Measurements from ENCODE around the gene PDCD11. TPM values are rescaled to one million over a fixed set of nuclear protein-coding genes. Genes with fewer than 3 reads are reported as not detected.

PDCD11 gene
- total RNA-seq, 1 donor from 2014 or later, result 32.6 TPM

DNA sequence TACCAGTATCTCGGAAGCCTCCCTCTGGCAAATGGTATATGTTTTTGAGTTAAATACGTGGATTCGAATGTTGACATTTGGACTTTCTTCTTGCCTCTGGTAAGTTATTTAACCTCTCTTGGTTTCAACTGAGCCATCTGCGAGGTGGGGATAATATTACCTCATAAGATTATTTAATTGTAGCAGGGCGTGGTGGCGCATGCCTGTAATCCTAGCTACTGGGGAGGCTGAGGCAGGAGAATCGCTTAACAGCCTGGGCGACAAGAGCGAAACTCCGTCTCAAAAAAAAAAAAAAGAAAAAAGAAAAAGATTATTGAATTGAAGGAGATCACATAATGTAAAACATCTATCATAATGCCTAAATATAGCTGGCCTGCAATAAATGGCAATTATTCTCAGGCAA is 29.0 kb upstream of the PDCD11 start:
- no peak for DNase-seq (ENCODE audit: low read depth)
- TF ChIP-seq, protein P1, sequence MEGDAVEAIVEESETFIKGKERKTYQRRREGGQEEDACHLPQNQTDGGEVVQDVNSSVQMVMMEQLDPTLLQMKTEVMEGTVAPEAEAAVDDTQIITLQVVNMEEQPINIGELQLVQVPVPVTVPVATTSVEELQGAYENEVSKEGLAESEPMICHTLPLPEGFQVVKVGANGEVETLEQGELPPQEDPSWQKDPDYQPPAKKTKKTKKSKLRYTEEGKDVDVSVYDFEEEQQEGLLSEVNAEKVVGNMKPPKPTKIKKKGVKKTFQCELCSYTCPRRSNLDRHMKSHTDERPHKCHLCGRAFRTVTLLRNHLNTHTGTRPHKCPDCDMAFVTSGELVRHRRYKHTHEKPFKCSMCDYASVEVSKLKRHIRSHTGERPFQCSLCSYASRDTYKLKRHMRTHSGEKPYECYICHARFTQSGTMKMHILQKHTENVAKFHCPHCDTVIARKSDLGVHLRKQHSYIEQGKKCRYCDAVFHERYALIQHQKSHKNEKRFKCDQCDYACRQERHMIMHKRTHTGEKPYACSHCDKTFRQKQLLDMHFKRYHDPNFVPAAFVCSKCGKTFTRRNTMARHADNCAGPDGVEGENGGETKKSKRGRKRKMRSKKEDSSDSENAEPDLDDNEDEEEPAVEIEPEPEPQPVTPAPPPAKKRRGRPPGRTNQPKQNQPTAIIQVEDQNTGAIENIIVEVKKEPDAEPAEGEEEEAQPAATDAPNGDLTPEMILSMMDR (conservative IDR thresholded peaks at IDR 0.05; ENCODE audit: low read depth, low read length), result no peak
- peak overlapping the region; percentile 85 for H3K4me3 ChIP-seq (ENCODE audit: low read depth, low read length)

DNA sequence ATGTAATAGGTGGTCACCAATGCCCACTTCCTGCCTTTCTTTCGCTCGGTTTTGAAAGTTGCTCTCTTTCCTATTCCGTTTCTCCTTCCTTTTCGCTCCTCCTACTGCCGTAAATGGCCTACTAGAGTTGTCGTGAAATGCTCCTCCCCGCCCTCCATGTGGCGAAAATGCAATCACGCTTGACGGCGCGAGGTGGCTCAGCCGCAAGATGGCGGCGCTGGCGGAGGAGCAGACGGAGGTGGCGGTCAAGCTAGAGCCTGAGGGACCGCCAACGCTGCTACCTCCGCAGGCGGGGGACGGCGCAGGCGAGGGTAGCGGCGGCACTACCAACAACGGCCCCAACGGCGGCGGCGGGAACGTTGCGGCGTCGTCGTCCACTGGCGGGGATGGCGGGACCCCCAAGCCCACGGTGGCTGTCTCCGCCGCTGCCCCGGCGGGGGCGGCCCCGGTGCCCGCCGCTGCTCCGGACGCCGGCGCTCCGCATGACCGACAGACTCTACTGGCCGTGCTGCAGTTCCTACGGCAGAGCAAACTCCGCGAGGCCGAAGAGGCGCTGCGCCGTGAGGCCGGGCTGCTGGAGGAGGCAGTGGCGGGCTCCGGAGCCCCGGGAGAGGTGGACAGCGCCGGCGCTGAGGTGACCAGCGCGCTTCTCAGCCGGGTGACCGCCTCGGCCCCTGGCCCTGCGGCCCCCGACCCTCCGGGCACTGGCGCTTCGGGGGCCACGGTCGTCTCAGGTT is 28.5 kb upstream of the PDCD11 start, which contains the start of gene TAF5:
Gene TAF5 (plus strand): TSS at position 195 of the 737 bp plus-strand sequence. CDS start 14 bp downstream, at position 209.
- peak; percentile 76 for DNase-seq (ENCODE audit: low read depth)
- H3K4me3 ChIP-seq (ENCODE audit: low read depth, low read length), result peak within 1 kb of the TSS; percentile 85
- TF ChIP-seq, protein P1 (conservative IDR thresholded peaks at IDR 0.05; ENCODE audit: low read depth, low read length), result no peak

DNA sequence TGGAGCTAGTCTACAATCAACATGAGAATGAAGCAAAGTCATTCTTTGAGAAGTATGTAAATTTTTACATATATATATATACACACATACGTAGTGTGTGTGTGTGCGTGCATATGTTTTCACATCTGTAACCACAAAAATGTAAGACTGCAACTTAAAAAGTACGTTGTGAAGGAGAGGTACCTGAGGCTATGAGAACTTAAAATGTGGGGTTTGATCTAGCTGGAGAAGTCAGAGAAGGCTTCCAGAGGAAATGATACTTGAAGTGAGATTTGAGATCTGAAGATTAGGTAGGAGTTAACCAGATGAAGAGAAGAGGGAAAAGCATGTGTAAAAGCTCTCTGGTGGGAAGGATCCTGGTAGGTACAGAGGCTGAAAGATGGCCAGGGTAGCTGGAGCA is 22.9 kb upstream of the PDCD11 start:
- no peak for DNase-seq (ENCODE audit: low read depth)
- TF ChIP-seq, protein P1 (conservative IDR thresholded peaks at IDR 0.05; ENCODE audit: low read depth, low read length), result no peak
- H3K4me3 ChIP-seq (ENCODE audit: low read depth, low read length), result no peak overlapping the region

DNA sequence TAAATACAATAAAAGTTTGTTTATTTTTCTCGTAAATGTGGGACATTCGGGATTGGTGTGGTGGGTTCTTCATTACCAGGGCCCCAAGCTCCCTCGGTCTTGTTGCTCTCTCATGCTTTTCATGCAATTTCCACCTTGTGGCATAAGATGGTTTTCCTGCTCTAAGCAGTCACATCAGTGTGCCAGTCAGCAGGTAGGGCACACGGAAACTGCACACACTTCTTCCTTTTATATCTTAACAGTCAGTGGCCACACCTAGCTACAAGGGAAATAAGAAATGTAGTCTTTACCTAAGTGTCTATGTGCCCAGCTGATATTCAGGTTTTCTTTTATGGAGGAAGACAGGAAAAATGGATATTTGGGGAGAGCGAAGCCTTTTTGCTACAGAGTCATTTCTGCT is 22.2 kb upstream of the PDCD11 start:
- no peak overlapping the region for H3K4me3 ChIP-seq (ENCODE audit: low read depth, low read length)
- DNase-seq (ENCODE audit: low read depth), result no peak
- TF ChIP-seq, protein P1 (conservative IDR thresholded peaks at IDR 0.05; ENCODE audit: low read depth, low read length), result no peak

DNA sequence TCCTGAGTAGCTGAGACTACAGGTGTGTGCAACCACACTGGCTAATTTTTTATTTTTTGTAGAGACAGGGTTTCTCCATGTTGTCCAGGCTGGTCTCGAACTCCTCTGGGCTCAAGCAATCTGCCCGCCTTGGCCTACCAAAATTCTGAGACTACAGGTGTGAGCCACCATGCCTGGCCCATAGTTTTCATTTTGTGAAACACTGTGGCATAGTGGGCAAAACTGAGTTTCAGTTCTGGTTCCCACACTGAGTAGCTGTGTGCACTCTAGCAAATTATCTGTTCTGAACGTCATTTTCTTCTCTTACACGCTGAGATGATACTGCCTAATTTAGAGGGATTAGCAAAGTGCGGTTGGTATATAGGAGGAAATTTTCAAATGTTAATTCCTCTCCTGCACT is 13.7 kb upstream of the PDCD11 start:
- TF ChIP-seq, protein P1 (conservative IDR thresholded peaks at IDR 0.05; ENCODE audit: low read depth, low read length), result no peak
- H3K4me3 ChIP-seq (ENCODE audit: low read depth, low read length), result no peak overlapping the region
- DNase-seq (ENCODE audit: low read depth), result no peak

DNA sequence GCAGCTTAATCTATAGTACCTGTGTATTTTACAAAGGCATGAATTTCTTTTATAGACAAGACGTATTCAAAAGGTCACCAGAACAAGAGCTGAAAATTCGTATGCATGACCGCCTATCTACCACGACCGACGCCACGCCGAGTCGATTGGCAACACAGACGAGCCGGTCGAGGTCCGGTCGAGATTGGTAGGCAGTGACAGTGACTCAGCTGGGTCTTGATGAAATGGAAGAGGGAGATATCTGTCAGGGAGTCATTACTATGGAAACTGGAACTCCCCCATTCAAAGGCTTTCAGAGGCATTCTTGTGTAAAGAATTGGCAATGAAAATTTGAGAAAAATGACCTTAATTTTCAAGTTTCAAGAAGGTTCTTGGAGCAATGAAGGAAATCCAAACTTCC is 2.2 kb upstream of the PDCD11 start:
- no peak for DNase-seq (ENCODE audit: low read depth)
- H3K4me3 ChIP-seq (ENCODE audit: low read depth, low read length), result peak overlapping the region; percentile 83
- TF ChIP-seq, protein P1 (conservative IDR thresholded peaks at IDR 0.05; ENCODE audit: low read depth, low read length), result no peak

DNA sequence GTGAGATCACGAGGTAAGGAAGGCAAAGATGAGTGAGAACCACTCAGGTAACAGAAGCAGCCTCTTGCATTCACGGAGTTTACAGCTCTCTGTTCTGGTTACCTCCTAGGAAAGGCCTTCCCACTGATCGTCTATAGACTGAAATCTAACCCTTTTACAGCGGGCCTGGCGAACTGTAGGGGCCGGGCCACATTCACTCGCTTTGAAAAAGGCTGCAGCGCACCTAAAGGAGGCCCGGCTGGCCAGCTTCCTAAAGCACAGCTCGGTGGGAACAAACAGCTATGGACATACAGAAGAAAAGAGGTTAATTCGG is 716 bp upstream of the PDCD11 start:
- DNase-seq (ENCODE audit: low read depth), result no peak
- TF ChIP-seq, protein P1 (conservative IDR thresholded peaks at IDR 0.05; ENCODE audit: low read depth, low read length), result no peak

More for the DNA sequence above, 716 bp upstream of the PDCD11 start:
- peak overlapping the region; percentile 83 for H3K4me3 ChIP-seq (ENCODE audit: low read depth, low read length)

Data from epithelial cell of proximal tubule (primary cell).